SIG-M5 (cell line): Measurements from ENCODE around the gene ARMH3.

Source experiments
- DNase-seq: peaks from one replicate; lab custom pipeline; 2025; lab: John Stamatoyannopoulos, UW

The ARMH3 gene

DNA sequence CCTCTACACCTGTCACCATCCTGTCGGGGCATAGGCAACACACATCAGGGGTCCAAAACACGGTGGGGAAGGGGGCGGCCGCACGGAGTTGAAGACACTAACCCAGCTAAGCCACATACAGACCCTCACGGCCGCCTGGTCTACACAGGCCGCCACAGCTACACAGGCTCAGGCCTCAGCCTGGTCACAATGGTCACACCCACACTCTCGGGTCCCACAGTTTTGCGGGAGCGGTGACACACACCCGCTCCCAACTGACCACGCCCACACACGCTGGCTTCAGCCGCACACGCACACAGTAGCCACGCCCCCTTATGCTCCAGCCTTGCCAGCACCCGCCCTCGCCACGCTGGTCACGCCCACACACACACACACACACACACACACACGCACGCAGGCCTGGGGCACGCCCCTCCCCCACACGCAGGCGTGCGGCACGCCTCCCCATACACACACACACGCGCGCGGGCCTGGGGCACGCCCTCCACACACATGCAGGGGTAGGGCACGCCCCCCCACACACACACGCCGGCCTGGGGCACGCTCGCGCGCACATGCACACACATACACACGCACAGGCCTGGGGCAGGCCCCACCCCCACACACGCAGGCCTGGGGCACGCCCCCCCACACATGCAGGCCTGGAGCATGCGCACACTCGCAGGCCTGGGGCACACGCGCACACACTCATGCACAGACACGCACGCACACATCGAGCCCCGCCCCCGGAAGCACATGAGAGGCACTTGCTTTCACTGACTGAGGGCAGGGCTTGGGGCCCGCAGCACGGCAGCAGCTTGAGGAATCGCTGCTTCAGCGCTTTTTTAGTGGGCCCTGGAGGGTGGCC lies 225.4 kb downstream of the ARMH3 start:
- DNase-seq, result peak; percentile 43

GRCh38 chr10:101829561-101830315 lies 226.2 kb downstream of the ARMH3 start:
- DNase-seq, result no peak

DNA sequence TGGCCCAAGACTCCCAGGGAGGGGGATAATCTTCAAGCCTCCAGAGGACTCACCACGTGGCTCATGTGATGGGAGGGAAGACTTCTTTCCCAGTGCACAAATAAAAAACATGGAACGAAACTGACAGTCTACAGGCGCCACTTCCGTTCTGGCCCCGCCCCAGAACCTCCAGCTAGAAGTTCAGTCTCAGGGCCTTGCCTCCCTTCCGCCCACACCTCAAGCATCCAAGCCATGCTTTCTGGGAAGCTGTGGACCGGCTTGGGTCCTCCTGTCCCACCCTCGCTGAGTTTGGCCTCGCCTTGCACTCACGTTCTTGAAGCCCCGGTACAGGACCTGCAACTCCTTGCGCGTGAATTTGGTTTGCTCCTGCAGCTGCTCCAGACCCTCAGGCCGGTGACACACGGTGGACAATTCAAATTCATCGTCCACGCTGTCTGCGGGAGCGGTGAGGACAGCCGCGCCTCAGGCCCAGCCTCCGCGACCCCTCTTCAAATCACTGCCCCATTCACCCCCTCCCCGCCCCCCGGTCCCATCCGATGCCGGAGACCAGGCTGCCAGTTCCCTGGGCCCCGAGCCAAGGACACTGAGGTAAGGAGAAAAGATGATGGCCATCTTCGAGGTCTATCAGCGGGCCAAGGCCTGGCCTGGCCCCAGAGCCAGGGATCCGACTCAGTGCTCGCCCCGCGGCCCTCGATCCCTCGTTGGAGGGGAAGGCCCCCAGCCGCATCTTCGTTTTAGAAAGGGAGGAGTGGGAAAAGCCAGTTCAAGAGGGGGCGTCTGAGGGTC lies 227.0 kb downstream of the ARMH3 start:
- DNase-seq, result no peak

DNA sequence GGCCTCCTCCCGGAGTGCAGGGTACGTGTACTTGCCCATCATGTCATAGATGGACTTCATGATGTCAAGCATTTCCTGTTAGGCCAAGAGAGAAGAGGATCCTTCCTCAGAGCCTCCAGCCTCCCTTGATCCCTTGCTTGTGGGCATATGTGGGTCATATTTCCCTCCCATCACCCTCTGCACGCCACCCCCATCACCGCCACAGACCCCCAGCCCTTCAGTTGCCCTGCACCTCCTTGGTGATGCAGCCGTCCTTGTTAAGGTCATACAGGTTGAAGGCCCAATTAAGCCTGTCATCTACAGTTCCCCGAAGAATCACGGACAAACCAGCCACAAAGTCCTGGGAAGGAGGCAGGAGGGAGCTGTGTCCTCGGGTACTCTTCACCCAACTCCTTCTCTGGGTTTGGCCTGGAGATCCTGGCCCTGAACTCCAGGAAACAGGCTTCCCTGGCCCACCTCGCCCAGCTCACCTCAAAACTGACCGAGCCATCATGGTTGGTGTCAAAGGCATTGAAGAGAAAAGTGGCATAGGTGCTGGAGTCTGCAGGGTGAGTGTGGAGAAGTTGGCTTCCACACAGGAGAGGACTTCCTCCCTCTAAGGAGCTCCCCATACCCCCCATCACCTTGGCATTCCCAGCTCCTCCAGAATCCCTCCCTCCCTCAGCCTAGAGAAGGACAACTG lies 227.9 kb downstream of the ARMH3 start:
- no peak for DNase-seq

GRCh38 chr10:101826852-101827434 lies 229.0 kb downstream of the ARMH3 start:
- no peak for DNase-seq

GRCh38 chr10:101824736-101825135 lies 231.2 kb downstream of the ARMH3 start:
- DNase-seq, result no peak

GRCh38 chr10:101818872-101819633 lies 236.9 kb downstream of the ARMH3 start:
- no peak for DNase-seq

GRCh38 chr10:101818119-101818871 lies 237.7 kb downstream of the ARMH3 start, which contains the start of gene OGA:
TSS of gene OGA (minus strand) at chr10:101818444. CDS start at chr10:101818022, 422 bp downstream.
- DNase-seq, result peak; percentile 98

- DNase-seq, result no peak
Measured at GRCh38 chr10:101817337-101818118, 238.4 kb downstream of the ARMH3 start.

DNA sequence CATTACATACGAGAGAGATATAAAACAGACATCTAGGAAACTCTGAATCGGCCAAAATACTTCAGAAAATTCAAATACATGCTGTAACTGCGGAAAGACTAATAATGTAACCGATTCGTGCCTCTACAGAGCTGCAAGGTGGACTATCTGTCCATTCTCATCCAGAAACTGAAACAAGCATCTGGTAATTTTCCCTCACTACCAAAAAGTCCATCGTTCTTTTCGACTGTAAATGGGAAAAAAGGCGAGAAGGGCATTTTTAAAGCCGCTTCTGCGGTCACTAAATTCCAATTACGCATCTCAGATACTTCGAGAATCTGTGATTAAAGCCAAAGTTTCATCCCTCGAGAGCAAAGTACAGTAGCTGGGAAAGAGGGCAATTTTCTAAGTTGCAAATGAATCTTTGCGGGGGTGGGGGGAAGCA lies 239.0 kb downstream of the ARMH3 start:
- no peak for DNase-seq

- no peak for DNase-seq
Measured at GRCh38 chr10:101816376-101816775, 239.6 kb downstream of the ARMH3 start.

DNA sequence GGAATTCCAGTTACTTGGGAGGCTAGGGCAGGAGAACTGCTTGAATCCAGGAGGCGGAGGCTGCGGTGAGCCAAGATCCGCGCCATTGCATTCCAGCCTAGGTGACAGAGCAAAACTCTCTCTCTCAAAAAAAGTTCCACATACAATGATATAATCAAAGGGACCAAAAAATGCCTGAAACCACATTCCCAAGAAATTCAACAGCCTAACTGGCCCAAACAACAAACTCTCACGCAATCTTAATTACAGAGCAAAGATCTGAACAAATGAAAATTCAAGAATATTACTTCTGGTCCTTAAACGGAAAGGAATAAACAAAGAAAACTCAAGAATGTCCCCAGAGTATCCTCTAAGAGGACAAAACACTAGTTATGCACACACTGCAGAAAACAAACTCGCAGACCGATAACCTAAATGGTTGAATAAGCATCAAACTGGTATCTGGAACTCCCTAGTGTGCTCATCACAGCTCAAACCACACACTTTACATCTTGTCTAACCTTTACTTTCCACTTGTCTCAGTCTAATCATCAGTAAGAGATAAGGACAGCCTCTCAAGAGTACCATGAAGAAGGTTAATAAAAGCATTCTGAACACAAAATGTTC lies 241.4 kb downstream of the ARMH3 start:
- DNase-seq, result no peak

DNA sequence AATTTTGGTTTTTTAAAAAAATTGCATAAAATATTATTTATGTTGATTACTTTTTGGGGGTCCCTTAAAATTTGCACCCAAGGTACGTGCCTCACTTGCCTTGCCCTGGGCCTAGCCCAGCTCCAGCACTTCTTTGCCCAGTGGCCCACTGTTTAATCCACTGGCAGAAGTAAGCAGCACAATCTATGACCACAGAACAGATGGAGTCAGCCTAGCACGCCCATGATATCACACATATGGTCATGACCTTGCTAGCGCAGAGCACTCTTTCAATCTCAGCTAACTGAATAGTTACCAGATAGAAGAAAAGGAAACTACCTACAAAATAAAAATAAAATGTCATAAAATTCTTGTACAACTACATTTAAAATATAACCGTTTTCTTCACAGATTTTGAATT lies 243.4 kb downstream of the ARMH3 start:
- DNase-seq, result no peak

GRCh38 chr10:101807158-101807557 lies 248.8 kb downstream of the ARMH3 start:
- DNase-seq, result no peak

- DNase-seq, result no peak
Measured at GRCh38 chr10:101803511-101803910, 252.5 kb downstream of the ARMH3 start.

- no peak for DNase-seq
Measured at GRCh38 chr10:101797403-101798059, 258.4 kb downstream of the ARMH3 start.
